BJ (cell line): ENCODE results near the gene RAN. TPM values are rescaled to one million over a fixed set of nuclear protein-coding genes. Genes with fewer than 3 reads are reported as not detected.
"Not testable (repeated sequence)": the region's sequence is repeated elsewhere in the genome, so short reads cannot be mapped to it uniquely, and the experiment has no call there.

Experiments
- CTCF ChIA-PET: fragments of 350-600 bp; formaldehyde crosslinking; extraction: SDS; loops from one replicate; lab custom pipeline; 2021; ENCODE audit warnings: antibody characterized with exemption, inconsistent platforms; lab: Yijun Ruan, JAX
- POLR2A ChIA-PET: fragments of 300-600 bp; sonication (Branson Sonifier 250); formaldehyde crosslinking; extraction: SDS; loops from one replicate; lab custom pipeline; 2021; ENCODE audit warnings: antibody characterized with exemption; lab: Charles Lee
- DNase-seq: peaks from one replicate; pipeline ENCODE4 v3.0.0-alpha.2; 2011; ENCODE audit warnings: low read depth
- H3K27me3 ChIP-seq: 2 replicates; pipeline ENCODE4 v1.6.0; 2011; ENCODE audit warnings: low read length; ENCODE audit not compliant: control insufficient read depth, insufficient read depth
- H3K36me3 ChIP-seq: 2 replicates; pipeline ENCODE4 v1.5.1; 2011; ENCODE audit warnings: low read length; ENCODE audit not compliant: control insufficient read depth, insufficient read depth
- H3K4me3 ChIP-seq: 2 replicates; pipeline ENCODE4 v1.5.1; 2011; ENCODE audit warnings: low read depth, mild to moderate bottlenecking, control low read depth, low read length
- polyA plus RNA-seq: library from polyadenylated mRNA; depleted of rRNA; stranded (reverse); fragments of >200 nt; gene quantifications from 2 replicates; pipeline ENCODE4 v1.2.3, GENCODE V29; 2011
- TF ChIP-seq, protein P1 (sequence below): IDR thresholded peaks from 2 replicates; pipeline ENCODE4 v1.5.1; 2011; ENCODE audit warnings: low read depth, mild to moderate bottlenecking, control low read depth, inconsistent platforms, low read length, moderate library complexity; ENCODE audit not compliant: insufficient read depth

The RAN gene
- polyA plus RNA-seq, 1 experiment, result 1,011 TPM

DNA sequence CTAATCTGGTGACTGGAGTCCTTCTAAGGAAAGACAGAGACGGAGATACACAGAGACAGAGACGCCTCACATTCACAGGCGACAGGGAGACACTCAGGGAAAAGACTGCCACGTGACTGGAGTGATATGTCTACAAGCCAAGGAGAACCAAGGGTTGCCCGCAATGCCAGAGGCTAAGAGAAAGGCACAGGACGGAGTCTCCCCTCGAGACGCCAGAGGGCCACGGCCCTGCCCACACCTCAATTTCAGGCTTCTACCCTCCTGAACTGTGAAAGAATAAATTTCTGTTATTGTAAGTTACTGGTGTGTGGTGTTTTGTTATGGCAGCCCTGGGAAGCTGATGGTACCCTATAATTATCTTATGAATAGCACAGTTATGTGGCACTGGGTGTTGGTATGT lies 11.6 kb upstream of the RAN start:
- no peaks in the 10 kb centered on the region for H3K36me3 ChIP-seq
- CTCF ChIA-PET, result no interaction called here
- POLR2A ChIA-PET, result no interaction called here
- TF ChIP-seq, protein P1, sequence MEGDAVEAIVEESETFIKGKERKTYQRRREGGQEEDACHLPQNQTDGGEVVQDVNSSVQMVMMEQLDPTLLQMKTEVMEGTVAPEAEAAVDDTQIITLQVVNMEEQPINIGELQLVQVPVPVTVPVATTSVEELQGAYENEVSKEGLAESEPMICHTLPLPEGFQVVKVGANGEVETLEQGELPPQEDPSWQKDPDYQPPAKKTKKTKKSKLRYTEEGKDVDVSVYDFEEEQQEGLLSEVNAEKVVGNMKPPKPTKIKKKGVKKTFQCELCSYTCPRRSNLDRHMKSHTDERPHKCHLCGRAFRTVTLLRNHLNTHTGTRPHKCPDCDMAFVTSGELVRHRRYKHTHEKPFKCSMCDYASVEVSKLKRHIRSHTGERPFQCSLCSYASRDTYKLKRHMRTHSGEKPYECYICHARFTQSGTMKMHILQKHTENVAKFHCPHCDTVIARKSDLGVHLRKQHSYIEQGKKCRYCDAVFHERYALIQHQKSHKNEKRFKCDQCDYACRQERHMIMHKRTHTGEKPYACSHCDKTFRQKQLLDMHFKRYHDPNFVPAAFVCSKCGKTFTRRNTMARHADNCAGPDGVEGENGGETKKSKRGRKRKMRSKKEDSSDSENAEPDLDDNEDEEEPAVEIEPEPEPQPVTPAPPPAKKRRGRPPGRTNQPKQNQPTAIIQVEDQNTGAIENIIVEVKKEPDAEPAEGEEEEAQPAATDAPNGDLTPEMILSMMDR, result no peak
- H3K4me3 ChIP-seq, result no peak overlapping the region
- H3K27me3 ChIP-seq, result no peaks in the 10 kb centered on the region
- no peak for DNase-seq

DNA sequence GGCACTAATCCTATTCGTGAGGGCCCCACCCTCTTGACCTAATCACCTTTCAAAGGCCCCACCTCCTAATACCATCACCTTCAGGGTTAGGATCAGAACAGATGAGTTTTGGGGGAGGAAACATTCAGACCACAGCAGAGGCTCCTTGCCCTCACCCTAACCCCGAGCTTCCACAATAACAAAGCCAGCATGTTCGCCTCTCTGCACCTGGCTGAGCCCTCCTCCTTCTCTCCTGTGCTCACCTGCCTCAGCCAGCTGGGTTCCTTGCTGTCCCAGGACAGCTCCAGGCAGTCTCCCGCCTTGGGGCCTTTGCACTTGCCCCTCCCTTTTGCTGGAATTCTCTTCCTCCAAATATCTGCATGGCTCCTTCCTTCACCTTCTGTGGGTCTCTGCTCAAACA lies 9.7 kb upstream of the RAN start:
- Histone ChIP-seq H3K4me3 (no peak overlapping the region), H3K27me3 (no peaks in the 10 kb centered on the region), H3K36me3 (no peaks in the 10 kb centered on the region)
- TF ChIP-seq, protein P1, result no peak
- ChIA-PET CTCF (interaction anchor here (0.9 kb wide), 1 partner anchor 8 kb away, joined by 3 read pairs; no protein-coding TSS in a partner anchor), POLR2A (no interaction called here)
- no peak for DNase-seq

GRCh38 chr12:130862771-130863170 lies 9.1 kb upstream of the RAN start:
- H3K27me3 ChIP-seq, POLR2A ChIA-PET, H3K36me3 ChIP-seq, H3K4me3 ChIP-seq, DNase-seq: not testable (repeated sequence)
- CTCF ChIA-PET, result interaction anchor here (0.9 kb wide), 1 partner anchor 8 kb away, joined by 3 read pairs; no protein-coding TSS in a partner anchor

GRCh38 chr12:130863298-130863697 lies 8.6 kb upstream of the RAN start:
- Histone ChIP-seq H3K36me3 (no peaks in the 10 kb centered on the region), H3K4me3 (no peak overlapping the region), H3K27me3 (no peaks in the 10 kb centered on the region)
- TF ChIP-seq, protein P1, result no peak
- CTCF ChIA-PET, result no interaction called here
- POLR2A ChIA-PET, result no interaction called here
- no peak for DNase-seq

- no peaks in the 10 kb centered on the region for H3K36me3 ChIP-seq
- POLR2A ChIA-PET, result interaction anchor here (0.6 kb wide), 1 partner anchor 19 kb away, joined by 3 read pairs; no protein-coding TSS in a partner anchor
- no peaks in the 10 kb centered on the region for H3K27me3 ChIP-seq
- no peak for DNase-seq
- CTCF ChIA-PET, result no interaction called here
- TF ChIP-seq, protein P1, result no peak
- H3K4me3 ChIP-seq, result no peak overlapping the region
Observed at GRCh38 chr12:130868412-130868811, 3.5 kb upstream of the RAN start.
